Measurements from ENCODE around the gene CALML6. TPM values are rescaled to one million over a fixed set of nuclear protein-coding genes. Genes with fewer than 3 reads are reported as not detected.
"Not testable (repeated sequence)": the region's sequence is repeated elsewhere in the genome, so short reads cannot be mapped to it uniquely, and the experiment has no call there.

CALML6 gene
- total and polyA plus RNA-seq, 8 donors: 0.39 to 4.4 (median 1.1) TPM

DNA sequence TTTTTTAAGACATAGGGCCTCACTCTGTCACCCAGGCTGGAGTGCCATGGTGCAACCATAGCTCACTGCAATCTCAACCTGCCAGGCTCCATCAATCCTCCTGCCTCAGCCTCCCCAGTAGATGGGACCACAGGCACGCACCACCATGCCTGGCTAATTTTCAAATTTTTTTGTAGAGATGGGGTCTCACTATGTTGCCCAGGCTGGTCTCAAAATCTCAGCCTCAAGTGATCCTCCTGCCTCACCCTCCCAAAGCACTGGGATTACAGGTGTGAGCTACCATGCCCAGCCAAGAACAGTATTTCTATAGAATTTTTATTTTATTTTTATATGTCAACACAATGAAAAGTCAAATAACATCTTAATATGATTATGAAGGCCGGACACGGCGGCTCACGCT lies 35.1 kb upstream of the CALML6 start:
- WGBS, 2 donors: 91 to 92% methylated on average over 5 of the region's 5 CpGs
- intact Hi-C loops (cut with DNase I): loop anchor here in 1 of 3 donors (10.0 kb wide), 1 partner anchor 95 kb away; no protein-coding TSS in a partner anchor
- DNase-seq (peak in 1 of 6 donors; percentile 2), FAIRE-seq (no peak), ATAC-seq (no peak)
- H3K36me3 ChIP-seq: no peaks in the 10 kb centered on the region
- H3K27ac ChIP-seq: no peak overlapping the region
- no peak for TF ChIP-seq CTCF (IDR thresholded peaks at IDR 0.05)
- peaks cover 8 to 13% (median 8%) of the 10 kb centered on the region in 3 donors for H3K4me1 ChIP-seq
- H3K4me3 ChIP-seq: no peak overlapping the region
- H3K9me3 ChIP-seq: no peaks in the 10 kb centered on the region
- no peaks in the 10 kb centered on the region for H3K27me3 ChIP-seq

GRCh38 chr1:1880617-1881312 lies 34.3 kb upstream of the CALML6 start:
- FAIRE-seq: no peak
- WGBS, 2 donors: 38 to 44% methylated on average over 13 of the region's 13 CpGs
- ATAC-seq: peak in 3 of 4 donors; percentile 22 to 31 (median 24)

DNA sequence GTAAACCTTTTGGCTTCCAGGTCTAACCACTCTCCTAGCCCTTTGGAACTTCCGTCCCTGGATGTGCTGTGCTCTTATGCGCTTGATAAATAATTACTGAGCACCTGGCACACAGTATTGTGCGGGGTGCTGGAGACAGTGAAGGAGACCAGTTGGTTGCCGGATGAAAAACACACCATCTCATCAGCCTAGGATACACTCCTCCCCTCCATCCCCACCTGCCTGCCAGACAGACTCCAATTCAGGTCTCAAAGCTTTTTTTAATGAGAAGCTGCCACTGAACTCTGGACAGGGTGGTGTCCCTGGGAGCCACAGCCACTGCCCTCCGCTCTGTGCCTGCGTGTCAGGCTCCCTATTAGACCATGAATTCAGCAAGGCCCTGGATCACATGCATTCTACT lies 33.3 kb upstream of the CALML6 start:
- 60 to 62% methylated on average over 6 of the region's 6 CpGs for WGBS, 2 donors
- FAIRE-seq (no peak), DNase-seq (peak in 1 of 6 donors; percentile 15), ATAC-seq (peak in 3 of 4 donors; percentile 44 to 75 (median 71))
- H3K27ac ChIP-seq: no peak overlapping the region
- no peak for TF ChIP-seq CTCF (IDR thresholded peaks at IDR 0.05)
- no peaks in the 10 kb centered on the region for H3K27me3 ChIP-seq
- H3K36me3 ChIP-seq: no peaks in the 10 kb centered on the region
- H3K4me3 ChIP-seq: no peak overlapping the region
- intact Hi-C loops (cut with DNase I): loop anchor here in 1 of 3 donors (10.0 kb wide), 1 partner anchor 97 kb away; no protein-coding TSS in a partner anchor
- no peaks in the 10 kb centered on the region for H3K9me3 ChIP-seq
- H3K4me1 ChIP-seq: peaks cover 8 to 15% (median 8%) of the 10 kb centered on the region in 3 donors

More at GRCh38 chr1:1880617-1881312, 34.3 kb upstream of the CALML6 start:
- Histone ChIP-seq H3K4me3 (no peak overlapping the region), H3K4me1 (peaks cover 8 to 13% (median 8%) of the 10 kb centered on the region in 3 donors), H3K9me3 (no peaks in the 10 kb centered on the region), H3K27ac (no peak overlapping the region), H3K36me3 (no peaks in the 10 kb centered on the region), H3K27me3 (no peaks in the 10 kb centered on the region)
- DNase-seq: peak in 1 of 6 donors; percentile 6
- no peak for TF ChIP-seq CTCF (IDR thresholded peaks at IDR 0.05)
- intact Hi-C loops (cut with DNase I): loop anchor here in 1 of 3 donors (10.0 kb wide), 1 partner anchor 96 kb away; no protein-coding TSS in a partner anchor

DNA sequence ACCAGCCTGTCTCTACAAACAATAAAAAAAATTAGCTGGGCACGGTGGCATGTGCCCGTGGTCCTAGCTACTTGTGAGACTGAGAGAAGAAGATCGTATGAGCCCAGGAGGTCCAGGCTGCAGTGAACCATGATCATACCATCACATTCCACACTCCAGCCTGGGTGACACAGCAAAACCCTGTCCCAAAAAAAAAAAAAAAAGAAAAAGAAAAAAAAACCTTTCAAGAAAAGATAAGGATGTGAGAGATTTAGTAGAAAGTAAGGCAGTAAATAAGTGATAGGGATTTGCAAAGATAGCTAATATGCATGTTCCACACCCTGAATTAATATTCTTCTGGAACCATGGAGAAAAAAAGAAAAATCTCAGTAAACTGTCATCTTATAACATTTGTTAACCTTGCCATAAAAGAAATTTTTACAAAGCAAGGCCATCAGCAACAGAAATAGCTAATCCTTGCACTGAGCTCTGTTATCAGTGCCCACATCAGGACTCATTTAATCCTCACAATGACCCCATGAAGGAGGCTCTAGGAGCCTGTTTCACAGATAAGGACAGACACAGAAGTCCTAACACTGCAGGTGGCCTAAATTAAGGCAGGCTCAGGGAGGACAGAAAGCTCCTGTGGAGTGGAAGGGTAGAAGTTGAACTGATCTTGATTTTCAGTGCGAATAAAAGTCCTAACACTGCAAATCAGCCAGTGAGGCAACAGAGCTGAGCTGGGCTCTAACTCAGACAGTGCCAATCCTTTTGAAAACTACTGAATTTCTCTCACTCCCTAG lies 31.8 kb upstream of the CALML6 start:
- no peak for TF ChIP-seq CTCF (IDR thresholded peaks at IDR 0.05)
- H3K27ac ChIP-seq: no peak overlapping the region
- intact Hi-C loops (cut with DNase I): loop anchor here in 1 of 3 donors (10.0 kb wide), 1 partner anchor 98 kb away; no protein-coding TSS in a partner anchor
- ATAC-seq (peak in 1 of 4 donors; percentile 18), FAIRE-seq (no peak), DNase-seq (peak in 1 of 6 donors; percentile 0)
- no peaks in the 10 kb centered on the region for H3K36me3 ChIP-seq
- H3K27me3 ChIP-seq: no peaks in the 10 kb centered on the region
- no peak overlapping the region for H3K4me3 ChIP-seq
- WGBS, 2 donors: 40 to 56% methylated on average over 4 of the region's 4 CpGs
- peaks cover 8 to 16% (median 16%) of the 10 kb centered on the region in 3 donors for H3K4me1 ChIP-seq
- no peaks in the 10 kb centered on the region for H3K9me3 ChIP-seq

DNA sequence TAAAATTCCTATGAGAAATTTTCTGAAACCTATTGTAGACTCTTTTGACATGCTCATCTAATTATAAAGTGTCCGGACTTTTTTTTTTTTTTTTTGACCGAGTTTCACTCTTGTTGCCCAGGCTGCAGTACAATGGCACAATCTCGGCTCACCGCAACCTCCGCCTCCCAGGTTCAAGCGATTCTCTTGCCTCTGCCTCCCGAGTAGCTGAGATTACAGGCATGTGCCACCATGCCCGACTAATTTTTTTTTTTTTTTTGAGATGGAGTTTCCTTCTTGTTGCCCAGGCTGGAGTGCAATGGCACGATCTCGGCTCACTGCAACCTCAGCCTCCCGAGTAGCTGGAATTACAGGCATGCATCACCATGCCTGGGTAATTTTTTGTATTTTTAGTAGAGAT lies 31.2 kb upstream of the CALML6 start:
- not testable (repeated sequence) for ATAC-seq, H3K27me3 ChIP-seq, FAIRE-seq, H3K4me3 ChIP-seq, H3K27ac ChIP-seq, H3K9me3 ChIP-seq, H3K36me3 ChIP-seq
- peak in 1 of 6 donors; percentile 12 for DNase-seq
- WGBS, 2 donors: 81 to 87% methylated on average over 11 of the region's 11 CpGs
- peaks cover 8 to 21% (median 19%) of the 10 kb centered on the region in 3 donors for H3K4me1 ChIP-seq
- intact Hi-C loops (cut with DNase I): loop anchor here in 1 of 3 donors (10.0 kb wide), 1 partner anchor 99 kb away; no protein-coding TSS in a partner anchor
